K562 (cell line): Measurements from ENCODE around the gene GCDH. TPM values are rescaled to one million over a fixed set of nuclear protein-coding genes. Genes with fewer than 3 reads are reported as not detected.

Source experiments
- ATAC-seq: fragments of 200-7000 bp; cut with Tn5 transposase; 3 replicates; pipeline ENCODE4 v1.9.1; 2020; ENCODE audit warnings: moderate library complexity
- BruUV-seq: library from RNA; stranded (reverse); fragments of 400-500 nt; replicated peaks from 2 replicates; lab custom pipeline; 2021; lab: Mats Ljungman, UMichigan
- CTCF ChIA-PET: fragments of 300-600 bp; formaldehyde crosslinking; extraction: SDS; loops from one replicate; lab custom pipeline; 2021; ENCODE audit warnings: low intra/inter-chr PET ratio; lab: Yijun Ruan, JAX
- POLR2A ChIA-PET: fragments of 300-600, 350-650 bp; sonication (Branson Sonifier 250); formaldehyde crosslinking; extraction: SDS; loops from one replicate; lab custom pipeline; 2021; ENCODE audit warnings: antibody characterized with exemption, inconsistent platforms; lab: Yijun Ruan, JAX
- DNase-seq, 4 experiments: peaks; one replicate each; pipeline versions ENCODE4 v3.0.0 to v3.0.0-alpha.2; 2011 to 2018; ENCODE audit warnings: low spot score in 3 of 4, mixed read lengths in 3 of 4; ENCODE audit errors: extremely low read depth in 1 of 4
- FAIRE-seq: peaks from 2 replicates; lab custom pipeline; 2011; peaks lifted over from hg19 to GRCh38; lab: Jason Lieb, UNC
- H2AFZ ChIP-seq: 2 replicates; pipeline ENCODE4 v1.6.0; 2011; ENCODE audit warnings: low read depth, low read length, control low read depth, inconsistent platforms
- H3K27ac ChIP-seq: fragments of 200-600 bp; 3 replicates; pipeline ENCODE4 v1.8.0; 2011; ENCODE audit warnings: low read depth, mild to moderate bottlenecking, control low read depth, inconsistent platforms, low read length, moderate library complexity, mixed read lengths; ENCODE audit errors: extremely low read depth
- H3K27me3 ChIP-seq, 2 experiments: fragments of 300-600 bp in 1 of 2; 2 replicates in 1 of 2; 3 replicates in 1 of 2; pipeline versions ENCODE4 v1.6.0 to v1.8.0; 2011; ENCODE audit warnings: inconsistent platforms in 2 of 2, low read length in 2 of 2, mild to moderate bottlenecking in 1 of 2, mixed read lengths in 1 of 2, moderate library complexity in 1 of 2; ENCODE audit not compliant: control insufficient read depth in 2 of 2, insufficient read depth in 2 of 2
- H3K36me3 ChIP-seq: fragments of 300-600 bp; 3 replicates; pipeline ENCODE4 v1.8.0; 2011; ENCODE audit warnings: mild to moderate bottlenecking, low read length, inconsistent platforms; ENCODE audit not compliant: control insufficient read depth, insufficient read depth
- H3K4me1 ChIP-seq, 2 experiments: fragments of 200-600 bp in 1 of 2; replicated peaks in 1 of 2; 2 replicates in 1 of 2; 3 replicates in 1 of 2; pipeline versions ENCODE4 v1.5.1 to v1.8.0; 2011; ENCODE audit warnings: inconsistent platforms in 2 of 2, low read length in 2 of 2, mild to moderate bottlenecking in 1 of 2, mixed read lengths in 1 of 2, moderate library complexity in 1 of 2; ENCODE audit not compliant: control insufficient read depth in 2 of 2, insufficient read depth in 2 of 2
- H3K4me2 ChIP-seq: 2 replicates; pipeline ENCODE4 v1.6.1; 2011; ENCODE audit warnings: low read length, control low read depth, inconsistent platforms, mixed read lengths; ENCODE audit not compliant: insufficient read depth
- H3K4me3 ChIP-seq: fragments of 200-600 bp; sonication (generic), shearing (Covaris generic); 2 replicates; pipeline ENCODE4 v1.5.1; 2016; ENCODE audit warnings: control low read depth, inconsistent platforms
- H3K79me2 ChIP-seq: fragments of 200-600 bp; 3 replicates; pipeline ENCODE4 v1.8.0; 2011; ENCODE audit warnings: low read length, inconsistent platforms; ENCODE audit not compliant: control insufficient read depth, insufficient read depth
- H3K9ac ChIP-seq, 2 experiments: 2 replicates each; pipeline versions ENCODE4 v1.6.0 to v1.6.1; 2011; ENCODE audit warnings: low read depth in 2 of 2, low read length in 2 of 2, control low read depth in 1 of 2, inconsistent platforms in 1 of 2, mild to moderate bottlenecking in 1 of 2, mixed read lengths in 1 of 2; ENCODE audit not compliant: insufficient read depth in 1 of 2
- H3K9me1 ChIP-seq: one replicate; pipeline ENCODE4 v1.6.0; 2011; ENCODE audit warnings: inconsistent platforms, mild to moderate bottlenecking, low read length, moderate library complexity; ENCODE audit not compliant: control insufficient read depth, insufficient read depth
- H3K9me3 ChIP-seq: replicated peaks from 2 replicates; pipeline ENCODE4 v1.5.1; 2011; ENCODE audit warnings: low read depth, low read length, inconsistent platforms; ENCODE audit not compliant: control insufficient read depth, insufficient read depth
- H4K20me1 ChIP-seq: replicated peaks from 2 replicates; pipeline ENCODE4 v1.6.1; 2011; ENCODE audit warnings: low read length, inconsistent platforms, mixed read lengths; ENCODE audit not compliant: control insufficient read depth, insufficient read depth
- BRCA1 ChIP-seq, 2 experiments: fragments of 450-650 bp in 1 of 2; sonication (generic) in 1 of 2; formaldehyde crosslinking in 1 of 2; IDR thresholded peaks; 2 replicates each; pipeline versions ENCODE4 v1.5.0 to v1.6.1; 2017 to 2020; ENCODE audit warnings: mild to moderate bottlenecking in 1 of 2, missing genetic modification reagents in 1 of 2
- CHD2 ChIP-seq: IDR thresholded peaks from 2 replicates; pipeline ENCODE4 v1.6.1; 2011; ENCODE audit warnings: low read depth, low read length
- CHD4 ChIP-seq: fragments of 200-600 bp; sonication (generic); IDR thresholded peaks from 3 replicates; pipeline ENCODE4 v1.6.1; 2012; ENCODE audit warnings: low read depth, mild to moderate bottlenecking, mixed read lengths, low read length, inconsistent platforms; ENCODE audit not compliant: insufficient read depth, insufficient replicate concordance, poor library complexity, severe bottlenecking
- CREB3L1 ChIP-seq: fragments of 450-650 bp; IDR thresholded peaks from 2 replicates; pipeline ENCODE4 v1.6.1; 2014; ENCODE audit warnings: low read depth, mild to moderate bottlenecking, moderate library complexity, borderline replicate concordance
- DNMT1 ChIP-seq: fragments of 450-650 bp; IDR thresholded peaks from 2 replicates; pipeline ENCODE4 v1.6.1; 2016; ENCODE audit warnings: antibody characterized with exemption, mild to moderate bottlenecking
- ETS1 ChIP-seq: conservative IDR thresholded peaks from 2 replicates; pipeline ENCODE4 v1.6.1; 2011; ENCODE audit warnings: low read depth, mild to moderate bottlenecking, low read length; ENCODE audit not compliant: control insufficient read depth
- HDAC2 ChIP-seq: fragments of 450-650 bp; IDR thresholded peaks from 2 replicates; pipeline ENCODE4 v1.6.1; 2016; ENCODE audit warnings: mild to moderate bottlenecking
- HES1 ChIP-seq: fragments of 450-650 bp; IDR thresholded peaks from 2 replicates; pipeline ENCODE4 v1.6.1; 2016; ENCODE audit warnings: low read depth, mild to moderate bottlenecking, moderate library complexity
- KDM1A ChIP-seq, 2 experiments: fragments of 450-650 bp; IDR thresholded peaks; 2 replicates each; pipeline ENCODE4 v1.6.1; 2016; ENCODE audit warnings: mild to moderate bottlenecking in 2 of 2
- KLF1 ChIP-seq: fragments of 450-650 bp; IDR thresholded peaks from 2 replicates; pipeline ENCODE4 v1.6.1; 2016; ENCODE audit warnings: missing genetic modification characterization, missing compliant biosample characterization
- RFX1 ChIP-seq: fragments of 450-650 bp; IDR thresholded peaks from 2 replicates; pipeline ENCODE4 v1.6.1; 2016; ENCODE audit warnings: mild to moderate bottlenecking, moderate library complexity
- SPI1 ChIP-seq: IDR thresholded peaks from 2 replicates; pipeline ENCODE4 v1.6.1; 2011; ENCODE audit warnings: low read depth, low read length, control low read depth, borderline replicate concordance
- STAG1 ChIP-seq: sonication (generic); formaldehyde crosslinking; IDR thresholded peaks from 2 replicates; pipeline ENCODE4 v1.5.0; 2020; ENCODE audit warnings: missing genetic modification reagents, borderline replicate concordance
- ZC3H4 ChIP-seq: sonication (generic); formaldehyde crosslinking; IDR thresholded peaks from 2 replicates; pipeline ENCODE4 v1.9.0; 2021; ENCODE audit warnings: missing genetic modification reagents, borderline replicate concordance
- whole genome bisulfite sequencing: fragments of 100-300 bp; shearing (Covaris generic); methylation state at CpG from one replicate; pipeline ENCODE4 v1.1.6; 2016; ENCODE audit warnings: low coverage, mixed read lengths; ENCODE audit not compliant: insufficient coverage; ENCODE audit errors: missing lambda C conversion rate; 5-methylcytosine and 5-hydroxymethylcytosine counted together
- in situ Hi-C: fragments of 300-500 bp; cut with MboI; formaldehyde crosslinking; loops from 4 replicates; pipeline ENCODE4 v1.15.0; 2018; ENCODE audit warnings: inconsistent platforms, mixed read lengths
- intact Hi-C: fragments of 100-400 bp; cut with micrococcal nuclease; formaldehyde crosslinking; loops from 2 replicates; pipeline ENCODE4 v1.14.2; 2022
- polyA plus RNA-seq, 8 experiments: library from polyadenylated mRNA; depleted of rRNA in 4 of 8; stranded (reverse) in 5 of 8; unstranded in 3 of 8; fragments of >200 nt; fragmentation: Nextera tagmentation in 2 of 8; fragmentation: Illumina TruSeq in 1 of 8; extraction: Ambion mirVana in 2 of 8; extraction: Trizol in 1 of 8; gene quantifications; 2 replicates each; pipeline versions ENCODE4 v1.2.1 to v1.2.3, GENCODE V29; 2011 to 2014; ENCODE audit warnings: inconsistent platforms in 1 of 8, missing spikeins in 1 of 8
- total RNA-seq, 7 experiments: library from RNA; depleted of rRNA in 6 of 7; stranded (reverse); fragments of >200 nt in 6 of 7; fragmentation: Illumina TruSeq in 2 of 7; extraction: Trizol in 2 of 7; gene quantifications; 2 replicates each; pipeline versions ENCODE4 v1.2.1 to v1.2.3, GENCODE V29; 2011 to 2021; ENCODE audit warnings: low replicate concordance in 1 of 7
- TF ChIP-seq, protein P1 (sequence below): fragments of 450-650 bp; formaldehyde crosslinking; IDR thresholded peaks from 2 replicates; pipeline ENCODE4 v1.4.0; 2020; ENCODE audit warnings: mild to moderate bottlenecking, moderate library complexity

GCDH gene
- total and polyA plus RNA-seq, 9 of the 15 experiments (the other 6 are each of a cell fraction or from before 2014, with no cell fraction given) = 2.9 to 50.8 (median 19.1) TPM

DNA sequence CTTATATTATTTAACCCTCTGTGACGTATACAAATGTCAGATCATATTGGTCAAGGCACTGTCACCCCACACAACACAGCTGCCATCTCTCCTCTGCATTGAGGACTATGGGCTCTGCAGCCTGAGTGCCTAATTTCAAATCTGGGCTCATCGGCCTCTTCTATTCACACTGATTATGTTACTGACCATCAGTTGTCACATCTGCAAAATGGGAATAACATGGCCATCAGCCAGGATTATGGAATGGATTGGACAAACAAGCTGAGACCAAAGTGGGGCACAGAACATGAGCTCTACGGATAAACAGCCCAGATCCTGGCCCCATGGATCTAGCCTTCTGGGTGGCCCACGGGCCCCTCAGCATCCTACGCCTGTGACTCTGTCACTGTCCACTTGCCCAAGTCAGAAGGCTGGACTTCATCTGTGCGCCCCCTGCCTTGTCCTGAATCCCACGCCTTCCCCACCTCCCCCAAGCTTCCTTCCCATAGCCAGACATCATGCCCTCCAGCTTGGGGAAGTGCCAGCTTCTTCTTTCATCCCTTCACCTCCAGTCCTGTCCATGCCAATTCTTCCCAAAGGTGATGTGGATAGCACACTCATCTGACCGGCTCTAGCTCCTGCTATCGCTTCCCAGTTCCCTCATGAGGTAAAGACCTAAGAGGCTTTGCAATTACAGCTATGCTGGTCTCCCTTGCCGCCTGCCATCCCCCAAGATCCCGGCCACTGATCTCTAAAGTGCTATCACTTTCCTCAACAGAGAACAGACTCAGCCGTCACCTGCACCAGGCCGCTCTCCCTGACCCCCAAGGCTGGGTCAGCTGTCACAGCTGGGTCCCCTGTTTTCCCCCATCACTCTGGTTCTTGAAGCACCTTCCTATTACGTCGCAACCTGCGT lies 41.7 kb downstream of the GCDH start:
- Histone ChIP-seq H3K4me2 (peak overlapping the region; percentile 98), H3K27ac (peak overlapping the region; percentile 96), H3K4me3 (peak overlapping the region; percentile 86), H3K79me2 (peaks cover 54% of the 10 kb centered on the region), H3K36me3 (peaks cover 47% of the 10 kb centered on the region), H3K4me1 (peaks cover 27 to 42% of the 10 kb centered on the region in 2 experiments), H3K9me1 (no peaks in the 10 kb centered on the region), H2AFZ (no peak overlapping the region), H3K27me3 (no peaks in the 10 kb centered on the region), H3K9ac (peak overlapping the region; percentile 94 to 97), H4K20me1 (no peaks in the 10 kb centered on the region; the same call in 1 of the 2 replicates), H3K9me3 (no peaks in the 10 kb centered on the region)
- FAIRE-seq (peak; percentile 40), ATAC-seq (peak; percentile 13), DNase-seq (peak in 1 of 4 experiments; percentile 44)
- ChIA-PET POLR2A (interaction anchor here (0.6 to 2.1 kb wide), 13 partner anchors 9 to 51 kb away, joined by 3 to 10 read pairs (median 3); partner anchors contain the start of genes DNASE2, GADD45GIP1, GCDH and RAD23A), CTCF (no interaction called here)
- intact Hi-C loops = no loop called here
- BruUV-seq = no TSS peak
- WGBS = 8% methylated on average over 16 of the region's 16 CpGs
- in situ Hi-C loops = no loop called here
- TF ChIP-seq DNMT1 (no peak), SPI1 (no peak), STAG1 (CRISPR knock-in tag) (0 out of 2 replicates have a peak, but pooled peaks have one; percentile 41), KDM1A (IDR thresholded peaks at IDR 0.05) (peak in 1 of 2 experiments; percentile 27; a peak in 1 of 4 replicates), CREB3L1 (peak; percentile 3; the same call in 1 of the 2 replicates), ETS1 (peak; percentile 40; the same call in 1 of the 2 replicates), RFX1 (no peak), HDAC2 (0 out of 2 replicates have a peak, but pooled peaks have one; percentile 13), KLF1 (tag) (no peak), CHD2 (no peak), BRCA1 (IDR thresholded peaks at IDR 0.05) (no peak), BRCA1 (CRISPR knock-in tag; IDR thresholded peaks at IDR 0.05) (0 out of 2 replicates have a peak, but pooled peaks have one; percentile 45), ZC3H4 (CRISPR knock-in tag) (peak; percentile 91; the same call in 1 of the 2 replicates), HES1 (no peak), CHD4 (no peak)
- TF ChIP-seq, protein P1, sequence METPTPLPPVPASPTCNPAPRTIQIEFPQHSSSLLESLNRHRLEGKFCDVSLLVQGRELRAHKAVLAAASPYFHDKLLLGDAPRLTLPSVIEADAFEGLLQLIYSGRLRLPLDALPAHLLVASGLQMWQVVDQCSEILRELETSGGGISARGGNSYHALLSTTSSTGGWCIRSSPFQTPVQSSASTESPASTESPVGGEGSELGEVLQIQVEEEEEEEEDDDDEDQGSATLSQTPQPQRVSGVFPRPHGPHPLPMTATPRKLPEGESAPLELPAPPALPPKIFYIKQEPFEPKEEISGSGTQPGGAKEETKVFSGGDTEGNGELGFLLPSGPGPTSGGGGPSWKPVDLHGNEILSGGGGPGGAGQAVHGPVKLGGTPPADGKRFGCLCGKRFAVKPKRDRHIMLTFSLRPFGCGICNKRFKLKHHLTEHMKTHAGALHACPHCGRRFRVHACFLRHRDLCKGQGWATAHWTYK (CRISPR knock-in tag) = no peak
